Measurements from ENCODE around the gene CCDC110.
A peak's percentile ranks its signal among the peaks of the same experiment; 100 is the strongest.
"Not testable (repeated sequence)": the region's sequence is repeated elsewhere in the genome, so short reads cannot be mapped to it uniquely, and the experiment has no call there.

CCDC110 gene

DNA sequence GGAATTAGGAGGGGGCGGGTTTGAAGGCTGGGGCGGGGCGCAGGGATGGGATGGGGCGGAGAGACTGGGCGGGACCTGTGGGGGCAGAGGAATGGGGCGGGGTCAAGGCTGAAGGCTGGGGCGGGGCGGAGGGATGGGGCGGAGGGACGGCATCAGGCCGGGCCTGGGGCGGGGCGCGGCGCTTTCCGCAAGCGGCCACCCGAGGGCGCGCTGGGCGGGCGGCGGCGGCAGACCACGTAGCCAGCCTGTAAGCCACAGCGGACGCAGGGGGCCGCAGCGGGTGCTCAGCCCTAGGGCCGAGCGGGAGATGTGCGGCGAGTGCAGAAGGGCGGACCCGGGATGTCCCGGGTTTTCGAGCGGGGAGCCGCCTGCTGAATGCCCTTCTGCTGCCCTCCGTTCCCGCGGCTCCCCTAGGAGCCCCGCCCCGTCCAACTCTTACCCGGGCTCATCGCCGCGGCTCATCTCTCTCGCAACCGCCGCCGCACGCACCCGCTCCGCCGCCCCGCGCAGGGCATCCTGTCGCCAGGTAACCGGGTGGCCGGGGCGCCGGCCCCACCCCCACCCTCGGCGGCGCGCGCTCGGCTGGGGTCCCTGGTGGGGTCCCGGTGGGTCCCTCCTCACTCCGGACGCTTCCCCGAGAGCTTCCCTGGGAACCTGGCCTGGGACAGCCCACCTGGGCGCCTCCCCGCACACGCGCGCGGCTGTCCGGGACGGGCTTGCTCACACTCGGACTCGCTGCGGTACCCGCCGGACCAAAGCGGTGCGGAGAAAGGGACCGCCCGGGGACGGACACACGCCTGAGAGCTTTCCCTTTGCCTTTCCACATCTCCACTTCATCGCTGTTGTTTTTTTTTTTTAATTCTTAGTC lies at the start of gene CCDC110:
Gene CCDC110, minus strand, starts transcription at position 499 of the 868 bp plus-strand sequence. Its CDS starts 50 bp downstream, at position 449.
- DNase-seq = no peak

DNA sequence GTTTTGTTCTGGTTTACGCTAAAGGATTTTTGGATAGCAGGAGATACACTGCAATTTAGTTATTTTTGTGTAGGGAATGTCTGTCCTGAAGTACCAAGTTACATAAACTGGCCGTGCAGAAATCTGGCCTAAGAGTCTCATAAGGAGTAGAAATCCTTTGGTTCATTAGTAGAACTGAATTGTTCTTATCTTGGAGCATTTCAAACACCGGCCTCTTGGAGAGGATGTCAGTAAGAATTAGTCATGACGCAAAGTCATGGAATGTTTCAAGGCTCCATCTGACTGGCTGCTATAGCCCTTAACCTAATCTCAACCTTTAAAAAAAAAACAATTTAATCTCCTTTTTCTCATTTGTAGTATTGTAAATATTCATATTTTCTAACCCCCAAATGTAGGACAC lies 48.6 kb upstream of the CCDC110 start:
- no peak for DNase-seq

DNA sequence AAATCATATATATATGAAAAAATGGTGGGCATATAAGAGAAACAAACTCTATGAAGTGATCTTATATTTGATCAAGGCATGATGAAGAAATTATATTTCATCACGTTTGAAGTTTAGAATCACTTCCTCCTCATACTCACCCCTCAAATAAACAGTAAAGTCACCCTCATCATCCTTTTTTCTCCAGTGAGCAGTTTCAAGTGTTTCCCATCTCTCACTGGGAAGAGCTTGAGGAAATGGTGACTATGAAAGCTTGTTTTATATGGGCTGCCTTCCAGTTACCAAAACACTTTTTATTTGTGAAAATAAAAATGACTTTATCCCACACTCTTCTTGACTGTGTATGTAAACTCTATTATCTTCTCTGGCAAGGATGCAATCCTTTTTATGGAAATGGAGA lies 47.0 kb upstream of the CCDC110 start:
- no peak for DNase-seq

DNA sequence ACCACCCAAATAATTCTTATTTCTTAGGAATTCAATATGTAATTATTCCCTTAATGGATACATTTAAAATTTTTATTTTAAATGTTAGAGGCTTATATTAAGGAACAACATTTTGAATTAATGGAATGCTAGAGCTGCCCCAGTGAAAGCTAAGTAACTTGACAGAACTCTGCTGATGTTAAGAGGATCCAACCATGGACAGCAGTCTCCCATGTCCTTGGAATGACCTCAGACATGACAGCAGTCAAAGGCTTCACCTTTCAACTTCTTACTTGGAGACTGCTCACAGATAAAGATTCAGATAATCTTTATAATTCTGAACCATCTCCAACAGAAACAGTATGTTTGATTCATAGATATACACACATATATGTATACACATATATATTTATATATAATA lies 46.5 kb upstream of the CCDC110 start:
- DNase-seq = no peak

DNA sequence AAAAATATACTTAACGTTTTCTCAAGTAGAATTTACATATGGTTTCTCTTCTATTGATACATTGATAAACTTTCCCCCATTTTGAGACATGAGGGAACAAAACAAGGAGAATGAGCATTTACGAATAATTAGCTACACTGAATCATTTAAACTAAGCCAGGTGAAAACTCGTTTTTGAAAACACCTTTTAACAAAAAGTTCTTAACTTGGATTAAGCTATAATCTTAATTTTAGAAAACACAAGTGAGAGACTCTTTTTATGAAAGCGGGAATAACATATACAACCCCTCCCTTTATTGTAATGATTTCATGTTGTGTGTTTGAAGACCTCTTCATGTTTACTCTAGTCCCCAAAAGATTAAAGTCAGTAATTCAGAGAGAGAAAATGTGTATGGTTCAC lies 43.7 kb upstream of the CCDC110 start:
- DNase-seq = no peak

DNA sequence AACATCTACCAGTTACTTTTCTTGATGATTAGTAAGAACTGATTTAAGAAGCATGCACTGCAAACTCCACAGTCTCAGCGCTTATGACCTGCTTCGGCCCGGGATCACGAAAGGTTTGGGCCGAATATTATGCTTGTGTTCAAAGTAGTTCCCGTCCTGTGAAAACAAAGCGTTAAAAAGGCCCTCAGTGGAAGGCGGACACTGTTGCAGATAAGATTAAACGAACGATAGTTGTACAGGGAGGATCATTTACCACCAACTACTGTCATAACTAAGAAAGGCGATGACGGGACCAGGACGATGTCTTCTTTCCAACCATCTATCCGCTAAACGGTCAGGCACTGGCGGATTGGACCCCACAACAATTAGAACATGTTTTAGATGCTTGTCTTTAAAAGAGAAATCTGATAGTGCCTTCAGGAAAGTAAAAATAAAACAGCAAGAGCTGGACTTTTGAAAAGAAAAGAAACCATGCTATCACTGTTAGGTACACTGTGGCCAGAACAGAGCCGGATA lies 42.7 kb upstream of the CCDC110 start:
- no peak for DNase-seq

DNA sequence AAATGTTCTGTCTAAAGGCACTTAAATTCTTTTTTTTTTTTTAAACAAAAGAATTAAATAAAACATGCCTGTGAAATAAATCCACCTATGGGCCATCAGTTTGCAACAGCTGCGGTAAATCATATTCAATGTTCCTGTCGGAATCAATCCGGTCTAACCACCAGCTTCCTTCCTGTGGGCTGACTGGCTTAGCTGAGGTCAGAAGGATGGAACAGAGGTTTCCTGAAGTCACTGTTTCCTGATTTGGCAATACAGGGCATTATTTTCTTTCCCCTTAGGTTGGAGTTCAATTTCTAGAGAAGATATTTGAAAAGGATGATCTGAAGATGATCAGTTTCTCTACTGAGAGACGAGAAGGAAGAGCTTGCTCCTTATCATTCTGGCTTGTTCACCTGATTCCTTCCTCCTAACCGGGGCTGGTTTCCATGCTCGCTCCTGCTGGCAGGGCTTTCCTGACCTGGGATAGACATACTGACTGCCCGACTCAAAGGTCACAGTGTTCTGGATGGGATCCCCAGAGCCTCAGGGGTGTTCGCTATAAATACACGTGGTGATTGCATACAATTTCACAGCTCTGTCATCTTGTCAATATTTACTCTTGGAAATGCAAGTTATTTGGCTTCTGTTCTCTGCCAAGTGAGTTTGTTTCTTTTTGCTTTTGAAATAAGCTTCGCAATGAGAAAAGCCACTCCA lies 42.1 kb upstream of the CCDC110 start:
- peak; percentile 77 for DNase-seq

GRCh38 chr4:185512516-185512915 lies 41.0 kb upstream of the CCDC110 start:
- DNase-seq = no peak

DNA sequence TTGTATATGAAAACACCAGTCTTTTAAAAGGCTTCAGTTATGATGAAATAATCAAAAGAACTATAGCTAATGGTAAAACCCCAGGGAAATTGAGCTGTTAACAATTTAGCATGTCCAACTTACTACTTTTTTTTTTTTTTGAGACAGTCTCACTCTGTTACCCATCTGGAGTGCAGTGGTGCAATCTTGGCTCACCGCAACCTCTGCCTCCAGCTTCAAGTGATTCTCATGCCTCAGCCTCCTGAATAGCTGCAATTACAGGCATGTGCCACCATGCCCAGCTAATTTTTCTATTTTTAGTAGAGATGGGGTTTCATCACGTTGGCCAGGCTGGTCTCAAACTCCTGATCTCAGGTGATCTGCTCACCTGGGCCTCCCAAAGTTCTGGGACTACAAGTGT lies 39.7 kb upstream of the CCDC110 start:
- DNase-seq = not testable (repeated sequence)

GRCh38 chr4:185510806-185511205 lies 39.3 kb upstream of the CCDC110 start:
- no peak for DNase-seq

GRCh38 chr4:185508181-185508580 lies 36.6 kb upstream of the CCDC110 start:
- no peak for DNase-seq

GRCh38 chr4:185506422-185506821 lies 34.9 kb upstream of the CCDC110 start:
- no peak for DNase-seq

GRCh38 chr4:185504098-185505047 lies 32.8 kb upstream of the CCDC110 start:
- DNase-seq = no peak

DNA sequence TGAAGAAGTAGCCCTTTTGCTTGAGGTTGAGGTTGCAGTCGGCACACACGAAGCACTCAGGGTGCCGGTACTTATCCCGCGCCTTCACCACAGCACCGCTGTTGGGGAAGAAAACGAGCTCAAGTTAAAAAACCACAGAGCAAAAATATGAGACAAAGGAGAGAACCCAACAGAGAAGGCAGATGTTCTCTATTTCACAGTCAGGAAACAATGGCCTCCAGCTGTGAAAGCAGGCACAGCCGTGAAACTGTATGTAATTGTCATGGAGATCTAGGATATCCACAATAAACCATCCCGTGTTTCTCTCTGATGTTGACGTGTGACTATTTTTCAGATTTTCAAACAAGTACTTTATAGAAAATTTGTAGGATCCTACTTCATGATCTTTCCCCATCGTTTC lies 30.9 kb upstream of the CCDC110 start:
- DNase-seq = no peak

DNA sequence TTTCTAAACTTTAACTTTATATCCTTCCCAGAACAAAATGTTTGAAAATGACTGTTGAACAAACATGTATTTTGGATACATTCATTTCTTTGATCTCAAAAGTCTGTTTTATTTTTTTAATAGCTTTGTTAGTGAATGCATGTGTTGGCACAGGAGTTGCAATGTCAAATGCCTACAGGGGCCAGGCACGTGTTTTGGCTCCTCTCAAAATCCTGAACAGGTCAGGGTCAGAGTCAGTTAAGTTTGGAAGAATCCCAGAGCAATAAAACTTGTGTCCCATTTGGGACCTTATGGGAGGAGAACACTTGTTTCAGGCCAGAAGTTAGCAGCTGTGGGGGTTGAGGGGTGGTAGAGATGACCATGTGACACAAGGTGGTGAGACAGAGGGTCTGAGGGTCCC lies 29.0 kb upstream of the CCDC110 start:
- no peak for DNase-seq

- DNase-seq = no peak
Measured at GRCh38 chr4:185500035-185500434, 28.5 kb upstream of the CCDC110 start.

GRCh38 chr4:185488650-185489049 lies 17.1 kb upstream of the CCDC110 start:
- no peak for DNase-seq

- no peak for DNase-seq
Measured at GRCh38 chr4:185481401-185481800, 9.9 kb upstream of the CCDC110 start.

DNA sequence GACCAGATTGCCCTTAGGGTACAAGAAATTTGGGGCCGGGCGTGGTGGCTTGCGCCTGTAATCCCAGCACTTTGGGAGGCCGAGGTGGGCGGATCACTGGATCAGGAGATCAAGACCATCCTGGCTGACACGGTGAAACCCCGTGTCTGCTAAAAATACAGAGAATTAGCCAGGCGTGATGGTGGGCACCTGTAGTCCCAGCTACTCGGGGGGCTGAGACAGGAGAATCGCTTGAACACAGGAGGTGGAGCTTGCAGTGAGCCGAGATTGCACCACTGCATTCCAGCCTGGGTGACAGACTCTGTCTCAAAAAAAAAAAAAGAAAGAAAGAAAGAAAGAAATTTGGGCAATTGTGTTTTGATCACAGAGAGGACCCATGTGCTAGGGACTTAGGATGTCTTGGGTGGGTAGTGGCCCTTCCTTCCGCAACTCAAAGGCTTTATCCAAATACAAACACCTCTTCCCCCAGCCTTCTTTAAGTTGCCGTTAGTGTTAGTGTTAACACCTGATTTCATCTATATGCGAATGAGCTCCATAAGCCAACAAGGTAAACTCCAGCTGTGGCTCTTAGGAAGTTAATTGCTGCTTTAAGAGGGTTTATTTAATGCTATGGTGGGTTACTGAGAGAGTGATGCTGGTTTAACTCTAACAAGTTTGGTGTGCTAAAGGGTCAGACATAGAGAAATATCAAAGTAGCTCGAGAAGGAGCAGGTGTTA lies 8.6 kb upstream of the CCDC110 start:
- no peak for DNase-seq

DNA sequence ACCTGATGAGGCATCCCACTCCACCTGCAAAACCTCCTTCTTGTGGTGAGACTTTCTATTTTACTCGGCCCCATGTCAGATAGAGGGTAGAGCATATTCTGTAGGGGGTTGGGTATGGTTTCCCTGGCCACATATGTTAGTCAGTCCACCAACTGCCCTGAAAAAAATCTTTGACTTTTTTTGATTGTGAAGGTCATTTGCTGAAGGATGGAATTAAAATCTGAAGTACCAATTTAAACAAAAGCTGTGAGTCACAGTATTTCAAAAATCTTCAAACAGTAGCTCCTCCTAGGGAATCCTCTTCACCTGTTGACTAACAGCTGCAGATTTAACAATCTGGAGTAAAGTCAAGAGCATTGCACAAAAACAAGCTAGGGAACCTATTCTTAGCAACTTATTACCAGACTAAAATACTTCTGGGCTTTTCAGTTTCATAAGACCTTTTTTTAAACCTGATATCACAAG lies 8.0 kb upstream of the CCDC110 start:
- DNase-seq = no peak

GRCh38 chr4:185473247-185473646 lies 1.7 kb upstream of the CCDC110 start:
- no peak for DNase-seq

GRCh38 chr4:185472103-185472542 lies 590 bp upstream of the CCDC110 start:
- no peak for DNase-seq
